HepG2 (cell line): ENCODE results near the gene ALDOA. TPM values are rescaled to one million over a fixed set of nuclear protein-coding genes. Genes with fewer than 3 reads are reported as not detected.

Experiments
- ARID5B ChIP-seq: IDR thresholded peaks from 2 replicates; pipeline ENCODE4 v1.4.0; 2020; ENCODE audit warnings: mild to moderate bottlenecking, missing genetic modification reagents
- SMAD1 ChIP-seq: sonication (generic); formaldehyde crosslinking; IDR thresholded peaks from 2 replicates; pipeline ENCODE4 v1.4.0; 2020; ENCODE audit warnings: missing genetic modification reagents, low read depth, mild to moderate bottlenecking, borderline replicate concordance
- TOE1 ChIP-seq: sonication (generic); formaldehyde crosslinking; IDR thresholded peaks from 2 replicates; pipeline ENCODE4 v1.4.0; 2020; ENCODE audit warnings: mild to moderate bottlenecking, missing genetic modification reagents
- ZBTB38 ChIP-seq: sonication (generic); formaldehyde crosslinking; IDR thresholded peaks from 2 replicates; pipeline ENCODE4 v1.5.1; 2020; ENCODE audit warnings: mild to moderate bottlenecking, missing genetic modification reagents
- ZNF263 ChIP-seq: sonication (generic); formaldehyde crosslinking; IDR thresholded peaks from 2 replicates; pipeline ENCODE4 v1.4.0; 2020; ENCODE audit warnings: missing genetic modification reagents
- ZNF432 ChIP-seq: sonication (generic); formaldehyde crosslinking; IDR thresholded peaks from 2 replicates; pipeline ENCODE4 v1.5.0; 2020; ENCODE audit warnings: missing genetic modification reagents, mild to moderate bottlenecking, borderline replicate concordance
- polyA plus RNA-seq, 8 experiments: library from polyadenylated mRNA; depleted of rRNA in 3 of 8; stranded (reverse) in 7 of 8; unstranded in 1 of 8; fragments of >200 nt; fragmentation: Illumina TruSeq in 4 of 8; extraction: Trizol in 4 of 8; gene quantifications; 2 replicates each; pipeline versions ENCODE4 v1.2.1 to v1.2.3, GENCODE V29; 2011 to 2016; ENCODE audit warnings: low read depth in 4 of 8, missing spikeins in 1 of 8, mixed read lengths in 1 of 8; ENCODE audit not compliant: insufficient read depth in 1 of 8
- total RNA-seq, 5 experiments: library from RNA; depleted of rRNA; stranded (reverse); fragments of >200 nt; fragmentation: Illumina TruSeq; extraction: Trizol; gene quantifications; 2 replicates each; pipeline ENCODE4 v1.2.3, GENCODE V29; 2016; ENCODE audit warnings: low read depth in 1 of 5
- TF ChIP-seq, protein P1 (sequence below): sonication (generic); formaldehyde crosslinking; IDR thresholded peaks from 2 replicates; pipeline ENCODE4 v1.5.0; 2020; ENCODE audit warnings: missing genetic modification reagents, mild to moderate bottlenecking, borderline replicate concordance
- TF ChIP-seq, protein P2 (sequence below): sonication (generic); formaldehyde crosslinking; conservative IDR thresholded peaks from 2 replicates; pipeline ENCODE4 v1.4.0; 2020; ENCODE audit warnings: missing genetic modification reagents

ALDOA gene
- total and polyA plus RNA-seq, 2 of the 13 experiments (the other 11 are each of a cell fraction or from before 2014, with no cell fraction given), result 925 to 1,884 TPM

GRCh38 chr16:30068333-30068732 is 2.8 kb downstream of the ALDOA start (continued):
- TF ChIP-seq SMAD1 (CRISPR knock-in tag), result 0 out of 2 replicates have a peak, but pooled peaks have one; percentile 51
- TF ChIP-seq ZNF263 (CRISPR knock-in tag), result no peak
- TF ChIP-seq TOE1 (CRISPR knock-in tag), result no peak
- TF ChIP-seq, protein P1, sequence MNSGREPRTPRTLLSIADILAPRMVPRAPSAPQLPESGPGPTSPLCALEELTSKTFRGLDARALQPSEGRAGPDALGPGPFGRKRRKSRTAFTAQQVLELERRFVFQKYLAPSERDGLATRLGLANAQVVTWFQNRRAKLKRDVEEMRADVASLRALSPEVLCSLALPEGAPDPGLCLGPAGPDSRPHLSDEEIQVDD, result no peak
- no peak for TF ChIP-seq ARID5B (CRISPR knock-in tag)
- TF ChIP-seq ZBTB38 (CRISPR knock-in tag), result peak; percentile 35; the same call in 1 of the 2 replicates
- no peak for TF ChIP-seq ZNF432 (CRISPR knock-in tag)
- TF ChIP-seq, protein P2, sequence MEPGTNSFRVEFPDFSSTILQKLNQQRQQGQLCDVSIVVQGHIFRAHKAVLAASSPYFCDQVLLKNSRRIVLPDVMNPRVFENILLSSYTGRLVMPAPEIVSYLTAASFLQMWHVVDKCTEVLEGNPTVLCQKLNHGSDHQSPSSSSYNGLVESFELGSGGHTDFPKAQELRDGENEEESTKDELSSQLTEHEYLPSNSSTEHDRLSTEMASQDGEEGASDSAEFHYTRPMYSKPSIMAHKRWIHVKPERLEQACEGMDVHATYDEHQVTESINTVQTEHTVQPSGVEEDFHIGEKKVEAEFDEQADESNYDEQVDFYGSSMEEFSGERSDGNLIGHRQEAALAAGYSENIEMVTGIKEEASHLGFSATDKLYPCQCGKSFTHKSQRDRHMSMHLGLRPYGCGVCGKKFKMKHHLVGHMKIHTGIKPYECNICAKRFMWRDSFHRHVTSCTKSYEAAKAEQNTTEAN (CRISPR knock-in tag), result no peak
- TF ChIP-seq, all 625 proteins: peak for 7
